Epidermal melanocyte (primary cell): Measurements from ENCODE around the gene SV2B.

Experiments
- DNase-seq: peaks from one replicate; pipeline ENCODE4 v3.0.0; 2011; ENCODE audit warnings: low spot score; ENCODE audit not compliant: insufficient read length

Gene SV2B

DNA sequence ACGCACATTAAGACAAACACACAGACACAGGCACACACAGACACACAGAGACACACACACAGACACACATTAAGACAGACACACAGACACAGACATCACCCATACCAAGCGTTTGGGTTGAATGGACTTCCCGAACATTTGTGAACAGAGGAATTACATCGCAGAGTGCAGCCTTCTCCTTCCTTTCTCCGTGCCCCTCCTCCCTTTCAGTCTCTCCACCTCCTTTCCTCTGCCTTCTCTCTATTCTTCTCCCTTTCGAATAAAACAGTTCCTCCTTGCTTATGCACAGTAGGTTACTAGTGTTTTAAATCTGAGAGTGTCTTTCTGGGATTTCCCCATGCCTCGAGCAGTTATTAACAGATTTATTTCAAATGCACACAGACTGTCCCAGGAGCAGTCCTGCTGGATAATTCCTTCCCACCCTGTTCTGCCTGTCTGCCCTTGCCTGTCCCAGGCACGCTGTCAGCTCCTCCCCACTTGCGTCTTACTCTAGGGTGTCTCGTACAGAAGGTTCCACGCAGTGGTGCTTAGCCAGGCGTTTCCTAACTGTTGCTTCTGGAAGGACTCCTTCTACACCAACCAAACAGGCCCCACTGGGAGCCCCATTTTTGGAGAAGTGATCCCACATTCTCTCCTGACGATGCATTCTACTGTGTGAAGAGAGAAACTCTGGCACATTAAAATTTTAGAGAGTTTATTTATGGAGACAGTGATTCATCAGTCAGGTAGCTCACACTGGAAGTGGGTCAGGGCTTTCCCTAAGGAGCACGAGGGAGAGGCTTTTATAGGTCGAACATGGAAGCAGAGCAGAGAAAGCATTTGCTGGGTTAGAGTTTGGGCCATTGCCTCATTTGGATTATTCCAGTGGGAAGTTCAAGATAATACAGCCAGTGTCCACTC lies 163.8 kb downstream of the SV2B start:
- DNase-seq, result no peak

DNA sequence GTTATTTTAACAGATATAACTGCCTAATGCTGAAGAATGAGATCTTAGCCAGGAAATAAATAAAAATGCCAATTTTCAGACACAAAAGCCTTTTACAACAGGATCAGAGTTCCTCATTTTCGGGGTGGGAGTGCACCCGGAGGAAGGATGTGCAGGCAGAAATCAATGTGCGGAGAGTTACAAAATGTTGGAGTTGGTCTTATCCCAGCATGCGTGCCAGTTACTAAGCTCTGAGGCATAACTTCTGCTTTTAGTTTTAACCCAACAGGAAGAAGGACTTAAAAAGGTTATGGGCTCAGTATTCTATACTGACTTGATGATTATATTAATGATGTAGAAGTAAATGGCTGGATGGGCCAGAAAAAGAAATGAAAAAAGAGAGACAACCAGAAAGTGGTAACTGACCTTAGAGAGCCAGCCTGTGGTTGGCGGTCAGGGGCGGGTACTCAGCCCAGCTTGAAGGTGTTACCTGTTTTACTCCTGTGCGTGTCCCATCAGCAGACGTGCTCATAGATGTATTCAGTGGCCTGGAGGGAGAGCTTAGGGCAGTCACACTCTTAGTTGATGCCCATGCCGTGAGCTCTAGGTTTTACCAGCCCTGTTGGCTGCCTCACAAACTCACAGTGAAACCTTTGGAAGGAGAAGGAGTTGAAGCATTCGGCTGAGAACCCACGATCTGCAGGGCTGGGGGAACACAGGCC lies 164.7 kb downstream of the SV2B start:
- no peak for DNase-seq

DNA sequence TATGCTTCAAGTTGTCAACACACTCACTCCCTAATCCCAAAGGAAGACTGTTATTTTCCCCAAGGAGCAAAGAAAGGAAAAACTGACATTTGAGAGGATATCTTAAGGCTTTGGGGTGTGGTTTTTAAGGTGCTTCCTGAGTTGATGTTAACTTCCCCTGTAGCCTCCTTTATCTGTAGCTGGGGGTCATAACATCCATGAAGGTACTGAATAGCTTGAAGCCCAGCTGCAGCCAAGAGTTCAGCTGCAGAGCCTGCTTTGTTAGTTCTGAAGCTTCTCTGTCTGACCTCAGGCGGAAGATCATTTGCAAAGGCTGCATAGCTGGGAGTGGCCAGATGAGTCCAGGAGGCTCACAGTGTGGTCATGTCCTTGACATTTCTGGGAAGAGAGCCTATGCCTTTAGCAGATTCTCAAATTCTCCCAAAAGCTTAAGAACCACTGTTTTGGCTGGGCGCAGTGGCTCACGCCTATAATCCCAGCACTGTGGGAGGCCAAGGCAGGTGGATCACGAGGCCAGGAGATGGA lies 165.4 kb downstream of the SV2B start:
- no peak for DNase-seq

DNA sequence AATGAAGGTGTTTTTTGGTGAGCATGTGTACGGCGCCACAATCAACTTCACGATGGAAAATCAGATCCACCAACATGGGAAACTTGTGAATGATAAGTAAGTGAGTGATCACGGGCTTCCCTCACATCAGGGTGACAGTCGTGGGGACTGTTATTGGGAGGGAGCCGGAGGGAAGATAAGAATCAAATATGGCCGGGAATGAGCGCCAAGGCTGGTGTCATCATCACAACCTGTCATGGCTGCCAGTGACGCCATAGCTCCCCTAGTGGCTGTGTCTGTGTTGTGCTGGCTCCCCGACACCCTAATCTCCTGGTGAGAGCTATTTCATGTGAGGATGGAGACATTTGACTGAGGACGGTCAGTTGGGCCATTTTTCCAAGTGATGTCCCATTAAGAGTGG lies 168.5 kb downstream of the SV2B start:
- no peak for DNase-seq

DNA sequence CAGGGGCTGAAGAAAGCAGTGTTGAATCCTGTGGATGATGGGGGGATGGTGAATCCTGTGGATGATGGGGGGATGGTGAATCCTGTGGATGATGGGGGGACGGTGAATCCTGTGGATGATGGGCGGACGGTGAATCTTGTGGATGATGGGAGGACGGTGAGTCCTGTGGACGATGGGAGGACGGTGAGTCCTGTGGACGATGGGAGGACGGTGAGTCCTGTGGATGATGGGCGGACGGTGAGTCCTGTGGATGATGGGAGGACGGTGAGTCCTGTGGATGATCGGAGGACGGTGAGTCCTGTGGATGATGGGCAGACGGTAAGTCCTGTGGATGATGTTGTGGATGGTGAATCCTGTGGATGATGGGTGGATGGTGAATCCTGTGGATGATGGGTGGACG lies 170.7 kb downstream of the SV2B start:
- DNase-seq, result no peak

DNA sequence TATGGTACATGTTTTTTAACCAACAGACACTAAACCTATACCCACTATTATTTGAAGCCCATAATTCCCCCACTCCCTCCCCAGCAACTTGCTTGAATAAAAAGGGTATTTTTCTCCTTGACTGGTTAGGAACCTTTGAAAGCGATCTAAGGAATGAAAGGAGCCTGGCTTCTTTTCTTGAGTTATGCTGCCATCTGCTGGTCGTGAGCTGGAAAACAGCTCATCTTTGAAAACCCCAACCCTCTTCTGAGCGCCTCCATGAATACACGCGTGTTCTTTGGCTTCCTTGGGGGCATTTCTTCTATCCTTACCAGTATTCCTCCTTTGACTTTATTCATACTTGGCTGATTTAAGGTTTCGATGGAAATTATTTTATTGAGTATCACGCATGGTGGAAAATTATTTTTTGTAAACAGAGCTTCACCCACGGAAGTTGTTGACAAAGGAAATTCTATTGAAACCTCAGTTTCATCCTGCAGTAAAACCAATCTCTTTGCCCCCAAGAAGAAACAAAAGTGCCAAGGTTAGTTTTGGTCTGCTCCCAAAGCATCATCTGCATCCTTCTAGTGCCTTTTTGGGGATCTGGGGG lies 171.6 kb downstream of the SV2B start:
- DNase-seq, result peak; percentile 73

DNA sequence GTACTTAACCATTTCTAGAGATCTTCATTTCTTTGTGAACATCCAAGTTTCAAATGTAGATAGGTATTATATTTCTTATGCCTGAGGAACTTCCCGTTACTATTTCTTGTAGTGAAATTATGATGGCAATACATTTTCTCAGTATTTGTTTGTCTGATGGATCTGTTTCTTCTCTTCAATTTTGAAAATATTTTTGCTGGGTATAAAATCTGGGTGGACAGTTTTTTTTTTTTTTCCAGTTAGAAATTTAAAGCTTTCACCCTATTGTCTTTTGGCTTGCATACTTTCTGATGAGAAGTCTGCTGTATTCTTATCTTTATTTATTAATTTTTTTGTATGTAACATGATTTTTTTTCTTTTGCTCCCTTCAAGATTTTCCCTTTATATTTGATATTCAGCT lies 175.8 kb downstream of the SV2B start:
- no peak for DNase-seq

DNA sequence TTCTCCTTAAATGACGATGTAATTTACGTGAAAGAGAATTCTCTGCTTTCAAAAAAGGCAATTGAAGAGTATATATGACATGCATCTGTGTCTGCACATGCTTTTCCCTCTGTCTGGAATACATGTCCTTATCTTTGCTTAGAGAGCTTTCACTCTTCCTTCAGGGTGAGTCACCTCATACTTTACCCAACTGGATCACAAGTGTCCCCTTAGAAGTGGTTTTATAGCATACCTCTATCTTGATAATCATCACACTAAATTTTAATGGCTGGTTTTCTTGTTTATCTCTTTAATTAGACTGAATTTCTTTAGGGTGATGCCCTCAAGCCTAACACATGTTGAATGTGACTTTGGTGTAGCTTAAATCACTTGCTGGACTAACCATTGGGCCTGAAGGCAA lies 178.9 kb downstream of the SV2B start:
- no peak for DNase-seq

DNA sequence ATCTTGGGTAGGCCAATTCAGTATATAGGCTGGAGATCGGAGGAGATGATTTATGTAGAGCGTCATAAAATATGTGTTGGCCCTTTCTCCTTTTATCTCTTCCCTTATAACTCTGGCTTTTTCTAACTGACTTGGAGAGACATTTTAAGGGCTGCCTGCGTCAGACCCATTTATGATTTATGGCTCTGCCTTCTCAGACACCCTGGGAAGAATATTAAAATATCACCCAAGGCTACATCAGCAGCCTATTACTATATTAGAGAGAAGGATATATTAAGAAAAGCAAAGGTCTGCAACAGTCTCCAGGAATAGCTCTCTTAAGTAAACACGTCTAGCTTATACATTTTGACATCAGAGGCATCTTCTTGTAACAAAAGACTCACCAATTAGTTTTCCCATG lies 179.4 kb downstream of the SV2B start:
- no peak for DNase-seq

DNA sequence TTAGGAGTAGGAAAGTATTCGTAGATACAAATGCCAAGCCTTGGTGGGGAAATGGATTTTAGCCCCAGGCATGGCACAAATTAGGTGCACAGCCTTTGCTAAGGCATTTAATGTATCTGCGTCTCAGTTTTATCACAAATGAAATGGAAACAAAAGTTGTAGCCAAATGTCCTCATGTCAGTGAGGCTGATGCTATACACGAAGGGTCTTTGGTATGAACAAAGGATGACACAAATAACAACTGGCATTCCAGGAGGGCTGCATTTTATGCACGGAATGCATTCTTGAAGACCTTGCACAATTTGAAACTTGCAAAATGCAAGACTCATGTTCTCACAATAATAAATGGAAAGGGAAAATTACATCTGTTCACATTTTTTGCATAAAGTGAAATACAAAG lies 181.9 kb downstream of the SV2B start:
- no peak for DNase-seq

DNA sequence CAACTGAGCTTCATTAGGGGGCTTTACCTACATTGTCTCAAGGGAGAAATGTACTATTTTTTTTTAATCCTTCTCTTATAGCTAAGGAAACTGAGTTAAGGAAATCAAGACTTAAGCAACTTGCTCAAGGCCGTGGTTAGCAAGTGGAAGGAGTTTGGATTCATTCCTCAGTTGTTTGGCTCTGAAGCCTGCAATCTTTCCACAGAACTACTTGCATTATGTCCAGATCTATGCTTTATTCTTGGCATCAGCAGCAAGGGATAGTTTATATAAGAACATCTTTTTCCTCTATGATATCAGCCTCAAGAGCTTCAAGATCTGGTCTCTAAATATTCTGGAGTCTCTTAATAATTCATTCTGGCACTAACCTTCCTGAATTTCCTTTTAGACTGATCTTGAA lies 182.4 kb downstream of the SV2B start:
- DNase-seq, result no peak

DNA sequence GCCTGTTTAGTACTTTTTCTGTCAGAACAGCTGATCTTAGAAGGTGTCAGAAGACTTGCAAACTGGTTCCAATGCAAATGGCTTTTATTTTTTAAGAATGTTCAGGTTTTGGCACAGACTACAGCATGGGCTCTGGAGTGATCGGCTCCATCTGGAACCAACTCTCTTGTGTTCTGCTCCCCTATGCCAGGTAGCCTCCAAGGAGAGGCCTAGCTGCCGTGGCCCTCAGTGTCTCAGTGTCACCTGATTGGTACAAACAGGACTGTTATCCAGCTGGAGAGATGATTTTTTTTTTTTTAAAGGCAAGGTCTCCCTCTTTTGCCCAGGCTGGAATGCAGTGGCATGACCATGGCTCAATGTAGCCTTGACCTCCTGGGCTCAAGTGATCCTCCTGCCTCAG lies 183.1 kb downstream of the SV2B start:
- no peak for DNase-seq

DNA sequence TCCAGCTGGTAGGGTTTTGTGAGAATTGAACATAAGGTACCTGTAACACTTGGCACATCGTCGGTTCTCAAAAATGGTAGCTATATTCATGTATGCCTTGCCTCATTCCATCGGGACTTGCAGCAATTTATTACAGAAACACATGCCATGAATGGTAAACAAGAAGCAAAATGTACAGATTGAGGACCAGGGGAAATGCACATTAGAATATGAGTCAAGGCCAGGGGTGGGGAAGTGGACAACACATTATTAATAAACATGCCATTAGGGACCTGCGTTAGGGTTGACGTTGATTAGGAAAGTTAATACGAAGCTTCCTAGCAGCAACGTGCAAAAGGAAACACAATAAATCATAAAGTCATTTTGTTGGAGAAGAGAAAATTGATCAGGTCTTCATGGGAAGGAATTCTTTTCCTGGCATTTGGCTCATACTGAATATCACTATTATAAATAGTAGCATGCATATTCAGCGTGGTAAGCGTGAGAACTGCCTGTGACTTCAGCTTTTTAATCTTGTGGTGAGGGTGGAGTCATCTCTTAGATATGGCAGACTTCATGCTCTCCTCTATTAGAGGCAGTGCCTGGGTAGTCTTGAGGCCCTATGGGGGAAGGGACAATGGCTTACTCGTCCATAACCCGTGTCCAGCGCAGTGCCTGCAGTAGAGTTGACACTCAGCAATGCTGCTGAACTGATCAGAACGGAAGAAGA lies 184.9 kb downstream of the SV2B start:
- no peak for DNase-seq

DNA sequence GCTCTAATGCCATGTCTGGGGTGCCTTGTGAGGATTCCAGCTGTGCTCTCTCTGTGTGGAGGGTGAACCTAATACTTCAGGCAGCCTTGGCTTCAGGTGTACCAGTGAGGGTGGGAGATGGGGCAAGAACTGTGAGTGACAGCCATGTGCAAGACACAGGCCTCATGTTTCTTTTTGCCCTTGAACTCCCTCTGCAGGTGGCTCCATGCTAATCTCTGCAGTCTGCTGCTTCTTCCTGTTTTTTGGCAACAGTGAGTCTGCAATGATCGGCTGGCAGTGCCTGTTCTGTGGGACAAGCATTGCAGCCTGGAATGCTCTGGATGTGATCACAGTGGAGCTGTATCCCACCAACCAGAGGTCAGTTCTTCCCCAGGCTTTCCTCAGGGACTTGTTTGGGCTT lies 189.3 kb downstream of the SV2B start:
- no peak for DNase-seq

DNA sequence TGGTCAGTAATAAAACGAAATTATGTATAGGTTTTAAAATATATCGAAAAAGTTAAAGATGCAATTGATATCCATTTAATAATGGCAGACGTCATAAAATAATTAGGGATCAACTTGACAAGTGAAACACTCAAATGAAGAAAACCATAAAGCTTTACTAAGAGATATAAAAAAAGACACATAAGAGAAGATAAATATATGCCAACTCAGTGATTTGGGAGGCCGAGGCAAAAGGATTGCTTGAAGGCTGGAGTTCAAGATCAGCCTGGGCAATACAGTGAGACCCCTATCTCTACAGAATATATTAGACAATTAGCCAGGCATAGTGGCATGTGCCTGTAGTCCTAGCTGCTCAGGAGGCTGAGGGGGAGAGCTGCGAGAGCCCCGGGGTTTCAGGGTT lies 190.5 kb downstream of the SV2B start:
- no peak for DNase-seq

DNA sequence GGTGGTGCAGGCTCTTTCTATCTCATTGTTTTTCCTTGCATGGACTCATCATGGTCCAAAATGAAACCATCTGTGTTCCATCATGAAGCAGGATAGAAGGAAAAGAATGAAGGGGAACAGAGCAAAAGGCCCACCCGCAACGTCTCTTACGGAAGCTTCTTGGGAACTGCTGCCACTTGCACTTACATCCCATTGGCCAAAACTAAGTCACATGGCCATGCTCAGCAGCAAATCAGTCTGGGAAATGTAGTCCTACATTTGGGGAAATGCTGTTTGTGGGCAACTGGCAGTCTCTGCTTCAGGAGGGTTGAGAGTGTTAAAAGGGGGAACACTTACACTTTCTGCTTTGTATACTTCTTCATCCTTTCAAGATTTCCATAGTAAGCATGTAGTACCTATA lies 191.6 kb downstream of the SV2B start:
- DNase-seq, result no peak

DNA sequence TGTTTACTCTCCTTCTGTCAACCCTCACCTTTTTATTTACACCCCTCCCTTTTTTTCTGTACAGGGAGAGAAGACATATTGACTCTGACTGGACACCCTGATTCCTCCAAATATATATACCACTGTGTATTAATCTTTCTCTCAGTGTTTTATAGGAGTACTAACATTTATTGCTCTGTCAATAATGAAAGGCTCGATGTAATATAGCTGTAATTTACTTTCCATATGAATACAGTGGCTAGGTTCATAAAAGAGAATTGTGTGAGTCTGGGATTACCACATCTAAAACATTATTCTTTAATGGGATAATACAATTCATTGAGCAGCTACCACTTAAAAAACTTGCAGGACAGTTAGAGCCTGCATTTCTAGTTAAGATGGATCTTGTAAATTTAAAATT lies 194.3 kb downstream of the SV2B start:
- no peak for DNase-seq

DNA sequence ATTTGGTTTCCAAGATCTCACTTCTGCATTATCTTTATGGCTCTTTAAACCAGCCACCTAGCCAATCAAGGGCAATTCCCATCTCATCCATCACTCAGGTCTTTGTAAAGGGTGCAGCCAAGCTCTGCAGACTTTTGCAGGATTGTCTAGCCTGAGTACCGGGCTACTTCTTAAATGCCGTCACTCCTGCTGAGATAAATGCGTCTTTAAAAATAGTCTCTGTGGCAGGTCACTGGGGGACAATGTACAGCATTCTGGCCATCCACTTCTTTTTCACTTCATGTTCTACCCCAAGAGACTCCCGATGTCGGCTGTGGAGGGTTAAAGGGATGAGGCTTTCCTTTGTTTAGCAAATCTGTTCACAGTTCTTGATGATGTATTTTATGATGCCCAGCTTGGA lies 194.7 kb downstream of the SV2B start:
- DNase-seq, result no peak

DNA sequence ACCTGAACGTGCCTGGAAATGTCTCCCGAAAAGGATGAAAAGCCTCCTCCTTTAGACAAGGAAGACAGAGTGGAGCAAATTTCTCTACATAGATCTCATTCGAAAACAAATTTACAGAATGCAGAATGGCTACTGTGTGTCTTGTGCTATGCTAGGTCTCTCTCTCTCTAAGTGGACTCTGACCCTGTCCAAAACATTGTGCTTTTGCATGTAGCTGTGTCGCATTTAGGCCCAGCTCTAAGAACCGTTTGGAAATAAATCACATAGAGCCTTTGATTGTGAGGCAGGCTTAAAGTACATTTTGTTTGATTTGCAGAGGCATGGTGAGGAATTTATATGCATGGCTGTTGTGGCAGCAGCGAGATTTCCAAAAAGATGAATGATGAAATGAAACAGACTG lies 198.0 kb downstream of the SV2B start:
- no peak for DNase-seq

DNA sequence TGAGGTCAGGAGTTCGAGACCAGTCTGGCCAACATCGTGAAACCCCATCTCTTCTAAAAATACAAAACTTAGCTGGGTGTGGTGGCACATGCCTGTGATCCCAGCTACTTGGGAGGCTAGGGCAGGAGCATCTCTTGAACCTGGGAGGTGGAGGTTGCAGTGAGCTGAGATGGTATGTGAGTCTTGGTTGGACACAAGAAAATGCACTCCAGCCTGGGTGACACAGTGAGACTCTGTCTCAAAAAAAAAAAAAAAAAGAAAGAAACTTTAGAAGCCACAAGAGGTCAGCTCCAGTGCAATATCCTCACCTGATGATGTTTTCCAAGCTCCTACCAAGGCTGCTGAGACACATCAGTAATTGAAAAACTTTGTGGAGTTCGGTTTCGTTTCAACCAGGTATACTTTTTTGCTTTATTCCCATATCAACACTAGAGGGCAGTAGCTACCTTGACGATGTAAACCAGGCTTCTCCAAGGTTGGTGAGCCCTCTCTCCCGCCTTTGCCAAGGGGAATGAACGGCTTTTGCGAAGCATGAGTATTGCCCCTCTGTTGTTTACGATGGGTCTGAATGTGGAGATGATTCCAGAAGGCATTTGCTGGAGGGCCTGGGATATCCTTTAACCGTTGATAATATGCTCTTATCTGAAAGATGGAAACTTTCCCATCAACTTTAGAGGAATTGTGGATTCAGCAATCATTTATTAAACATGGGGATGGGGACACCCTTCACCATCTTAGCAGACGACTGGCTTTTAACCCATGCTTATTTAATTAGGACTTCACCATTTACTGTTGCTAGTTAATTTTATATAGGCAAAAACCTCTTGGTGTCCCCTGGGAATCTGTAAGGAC lies 202.8 kb downstream of the SV2B start:
- DNase-seq, result peak; percentile 79

DNA sequence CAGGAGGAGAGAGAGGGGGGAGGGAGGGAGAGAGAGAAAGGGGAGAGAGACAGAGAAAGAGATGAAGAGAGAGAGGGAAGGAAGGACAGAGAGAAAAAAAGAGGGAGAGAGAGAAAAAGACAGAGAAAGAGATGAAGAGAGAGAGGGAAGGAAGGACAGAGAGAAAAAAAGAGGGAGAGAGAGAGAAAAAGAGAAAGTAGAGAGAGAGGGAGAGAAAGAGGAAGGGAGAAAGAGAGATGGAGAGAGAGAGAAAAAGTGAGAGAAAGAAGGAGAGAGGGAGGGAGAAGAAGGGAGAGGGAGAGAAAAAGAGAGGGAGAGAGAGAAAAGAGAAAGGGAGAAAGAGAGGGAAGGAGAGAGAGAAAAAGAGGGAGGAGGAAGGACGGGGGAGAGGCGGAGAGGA lies 204.2 kb downstream of the SV2B start:
- DNase-seq, result no peak
